Activated T-helper 17 cell treated with anti-CD3 and anti-CD28 coated beads, Interleukin-2, amount 50 U/mL, for 72 hours (primary cell): ENCODE results near the gene CD38. TPM values are rescaled to one million over a fixed set of nuclear protein-coding genes. Genes with fewer than 3 reads are reported as not detected.
A peak's percentile ranks its signal among the peaks of the same experiment; 100 is the strongest.

Source experiments
- ATAC-seq: fragments of 150-1000 bp; cut with Tn5 transposase; replicated peaks from 2 replicates; pipeline ENCODE4 v1.10.0; 2021; ENCODE audit warnings: mild to moderate bottlenecking, moderate library complexity
- H3K27ac Mint-ChIP-seq: one replicate; pipeline ENCODE4 v1.8.0; 2022; ENCODE audit warnings: mixed read lengths
- H3K27me3 Mint-ChIP-seq: one replicate; pipeline ENCODE4 v1.8.0; 2022; ENCODE audit warnings: mixed read lengths
- H3K36me3 Mint-ChIP-seq: one replicate; pipeline ENCODE4 v1.8.0; 2022; ENCODE audit warnings: low read depth, mild to moderate bottlenecking, mixed read lengths
- H3K4me1 Mint-ChIP-seq: one replicate; pipeline ENCODE4 v1.8.0; 2022; ENCODE audit warnings: mixed read lengths
- H3K4me3 Mint-ChIP-seq: one replicate; pipeline ENCODE4 v1.8.0; 2022; ENCODE audit warnings: mild to moderate bottlenecking, mixed read lengths
- H3K9me3 Mint-ChIP-seq: one replicate; pipeline ENCODE4 v1.8.0; 2022; ENCODE audit warnings: mixed read lengths
- total RNA-seq, 2 donors: library from RNA; stranded (reverse); gene quantifications; one replicate each; pipeline ENCODE4 v1.2.3, GENCODE V29; 2022

The CD38 gene
- total RNA-seq, 2 donors from 2014 or later, result 3.0 to 3.9 TPM

- ATAC-seq, result peak; percentile 12
- H3K36me3 Mint-ChIP-seq, result no peaks in the 10 kb centered on the region
Observed at GRCh38 chr4:15902746-15903145, 124.6 kb downstream of the CD38 start.

More at GRCh38 chr4:15902746-15903145, 124.6 kb downstream of the CD38 start:
- Mint-ChIP-seq H3K27ac (no peak overlapping the region), H3K9me3 (no peaks in the 10 kb centered on the region), H3K27me3 (peaks cover 47% of the 10 kb centered on the region), H3K4me1 (no peaks in the 10 kb centered on the region), H3K4me3 (no peak overlapping the region)

Other genes with a start within 250 kb of the CD38 start
- 10 to 100 TPM; 22.4 to 26.3 TPM for gene FBXL5, start 123.0 kb upstream of the CD38 start, total RNA-seq
- 10 to 100 TPM in 1 of 2 donors, 1 to 10 TPM in 1; 9.2 to 10.3 TPM for gene FAM200B, start 96.5 kb upstream of the CD38 start, total RNA-seq
- under 1 TPM; 0.32 to 0.58 TPM for gene BST1, start 75.3 kb upstream of the CD38 start, total RNA-seq
- gene FGFBP1, start 160.4 kb downstream of the CD38 start, total RNA-seq, result not detected
- 1 to 10 TPM in 1 of 2 donors, under 1 TPM in 1; 0.22 to 2.2 TPM for gene FGFBP2, start 184.8 kb downstream of the CD38 start, total RNA-seq